ENCODE results near the gene DBI. TPM values are rescaled to one million over a fixed set of nuclear protein-coding genes. Genes with fewer than 3 reads are reported as not detected.

The DBI gene
- total RNA-seq, 4 donors from 2014 or later = 48.1 to 166 (median 140) TPM

DNA sequence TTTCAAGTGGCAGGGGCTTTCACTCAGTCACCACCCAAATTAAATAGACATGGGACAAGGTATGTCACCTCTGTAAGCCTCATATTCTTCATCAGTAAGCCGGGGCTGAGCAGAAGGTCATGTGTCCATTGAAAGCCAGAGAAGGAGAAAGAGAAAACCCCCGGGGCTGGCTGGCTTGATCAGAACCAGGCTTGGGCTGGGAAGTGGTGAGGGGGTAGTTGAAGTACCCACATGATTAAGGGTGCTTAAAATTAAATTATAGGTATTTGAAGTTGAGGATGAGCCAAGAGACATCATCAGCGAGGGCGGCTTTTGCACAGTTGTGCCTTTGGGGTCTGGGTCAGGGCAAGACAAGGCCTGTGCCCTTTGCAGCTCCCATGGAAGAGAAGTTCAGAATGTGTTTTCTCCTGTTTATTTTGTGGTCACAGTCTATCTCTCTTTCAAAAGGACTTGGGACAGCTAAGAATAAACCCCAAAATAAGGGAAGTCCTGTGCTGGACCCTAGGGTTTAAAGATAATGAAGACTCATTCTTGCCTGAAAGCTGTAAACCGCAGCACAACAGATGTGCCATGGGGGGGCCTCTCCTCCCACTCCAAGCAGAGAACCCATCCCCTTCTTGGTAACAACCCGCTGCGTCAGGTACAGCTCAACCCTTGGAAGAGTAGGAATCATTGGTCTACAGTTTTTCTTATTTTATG lies 10.7 kb downstream of the DBI start:
- no peak for DNase-seq

DNA sequence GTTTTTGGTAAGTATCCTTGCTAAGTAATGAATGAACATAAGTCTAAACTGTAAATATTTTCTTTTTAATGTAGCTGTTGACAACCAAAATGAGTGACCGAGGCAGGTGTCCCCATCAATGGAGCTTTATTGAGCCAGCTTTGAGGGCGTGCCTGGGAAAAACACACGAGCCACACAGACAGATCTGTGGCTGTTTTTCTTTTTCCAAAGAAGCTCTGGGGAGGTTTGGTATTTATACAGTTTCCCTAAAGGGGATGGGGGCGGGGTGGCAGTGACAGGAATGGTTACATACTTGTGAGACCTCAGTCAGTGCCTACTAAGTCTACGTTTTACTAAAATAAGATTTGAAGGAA lies 11.2 kb downstream of the DBI start:
- DNase-seq = no peak
- no peak overlapping the region for H3K27ac ChIP-seq
- no peaks in the 10 kb centered on the region for H3K9me3 ChIP-seq
- no peak overlapping the region for H3K4me3 ChIP-seq (replicated peaks in 1 of 3)
- no peaks in the 10 kb centered on the region for H3K27me3 ChIP-seq
- peaks cover 6 to 12% of the 10 kb centered on the region in 2 donors for H3K36me3 ChIP-seq
- TF ChIP-seq POLR2A (IDR thresholded peaks at IDR 0.05) = no peak
- TF ChIP-seq, protein P1, sequence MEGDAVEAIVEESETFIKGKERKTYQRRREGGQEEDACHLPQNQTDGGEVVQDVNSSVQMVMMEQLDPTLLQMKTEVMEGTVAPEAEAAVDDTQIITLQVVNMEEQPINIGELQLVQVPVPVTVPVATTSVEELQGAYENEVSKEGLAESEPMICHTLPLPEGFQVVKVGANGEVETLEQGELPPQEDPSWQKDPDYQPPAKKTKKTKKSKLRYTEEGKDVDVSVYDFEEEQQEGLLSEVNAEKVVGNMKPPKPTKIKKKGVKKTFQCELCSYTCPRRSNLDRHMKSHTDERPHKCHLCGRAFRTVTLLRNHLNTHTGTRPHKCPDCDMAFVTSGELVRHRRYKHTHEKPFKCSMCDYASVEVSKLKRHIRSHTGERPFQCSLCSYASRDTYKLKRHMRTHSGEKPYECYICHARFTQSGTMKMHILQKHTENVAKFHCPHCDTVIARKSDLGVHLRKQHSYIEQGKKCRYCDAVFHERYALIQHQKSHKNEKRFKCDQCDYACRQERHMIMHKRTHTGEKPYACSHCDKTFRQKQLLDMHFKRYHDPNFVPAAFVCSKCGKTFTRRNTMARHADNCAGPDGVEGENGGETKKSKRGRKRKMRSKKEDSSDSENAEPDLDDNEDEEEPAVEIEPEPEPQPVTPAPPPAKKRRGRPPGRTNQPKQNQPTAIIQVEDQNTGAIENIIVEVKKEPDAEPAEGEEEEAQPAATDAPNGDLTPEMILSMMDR (IDR thresholded peaks at IDR 0.05) = no peak
- intact Hi-C loops (cut with DNase I) = no loop called here
- H3K4me1 ChIP-seq = no peaks in the 10 kb centered on the region
- 66 to 68% methylated on average over 5 of the region's 5 CpGs for WGBS, 2 donors

More for the DNA sequence above, 10.7 kb downstream of the DBI start:
- H3K36me3 ChIP-seq = peaks cover 11 to 17% of the 10 kb centered on the region in 2 donors
- TF ChIP-seq, protein P1 (IDR thresholded peaks at IDR 0.05) = no peak
- TF ChIP-seq POLR2A (IDR thresholded peaks at IDR 0.05) = no peak
- no peak overlapping the region for H3K4me3 ChIP-seq (replicated peaks in 1 of 3)
- 85 to 90% methylated on average over 7 of the region's 7 CpGs for WGBS, 2 donors
- intact Hi-C loops (cut with DNase I) = no loop called here
- H3K4me1 ChIP-seq = no peaks in the 10 kb centered on the region
- no peaks in the 10 kb centered on the region for H3K27me3 ChIP-seq
- H3K9me3 ChIP-seq = no peaks in the 10 kb centered on the region
- no peak overlapping the region for H3K27ac ChIP-seq

DNA sequence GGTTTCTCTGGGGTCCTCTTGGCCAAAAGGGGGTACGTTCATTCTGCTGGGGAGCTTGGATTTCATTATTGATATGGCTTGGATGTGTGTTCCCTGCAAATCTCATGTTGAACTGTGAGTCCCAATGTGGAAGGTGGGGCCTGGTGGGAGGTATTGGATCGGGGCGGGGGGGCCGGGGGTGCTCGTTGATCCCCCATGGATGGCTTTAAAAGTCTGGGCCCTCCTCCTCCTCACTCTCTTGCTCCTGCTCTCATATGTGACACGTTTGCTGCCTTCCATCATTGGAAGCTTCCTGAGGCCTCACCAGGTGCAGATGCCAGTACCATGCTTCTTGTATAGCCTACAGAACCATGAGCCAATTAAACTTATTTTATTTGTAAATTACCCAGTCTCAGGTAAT lies 11.8 kb downstream of the DBI start:
- H3K27me3 ChIP-seq = no peaks in the 10 kb centered on the region
- no peaks in the 10 kb centered on the region for H3K4me1 ChIP-seq
- peaks cover 0 to 6% of the 10 kb centered on the region in 2 donors for H3K36me3 ChIP-seq
- no peak for TF ChIP-seq POLR2A (IDR thresholded peaks at IDR 0.05)
- TF ChIP-seq, protein P1 (IDR thresholded peaks at IDR 0.05) = no peak
- DNase-seq = no peak
- H3K27ac ChIP-seq = no peak overlapping the region
- no peak overlapping the region for H3K4me3 ChIP-seq (replicated peaks in 1 of 3)
- WGBS, 2 donors = 73 to 81% methylated on average over 5 to 6 of the region's 6 CpGs
- intact Hi-C loops (cut with DNase I) = no loop called here
- H3K9me3 ChIP-seq = no peaks in the 10 kb centered on the region

DNA sequence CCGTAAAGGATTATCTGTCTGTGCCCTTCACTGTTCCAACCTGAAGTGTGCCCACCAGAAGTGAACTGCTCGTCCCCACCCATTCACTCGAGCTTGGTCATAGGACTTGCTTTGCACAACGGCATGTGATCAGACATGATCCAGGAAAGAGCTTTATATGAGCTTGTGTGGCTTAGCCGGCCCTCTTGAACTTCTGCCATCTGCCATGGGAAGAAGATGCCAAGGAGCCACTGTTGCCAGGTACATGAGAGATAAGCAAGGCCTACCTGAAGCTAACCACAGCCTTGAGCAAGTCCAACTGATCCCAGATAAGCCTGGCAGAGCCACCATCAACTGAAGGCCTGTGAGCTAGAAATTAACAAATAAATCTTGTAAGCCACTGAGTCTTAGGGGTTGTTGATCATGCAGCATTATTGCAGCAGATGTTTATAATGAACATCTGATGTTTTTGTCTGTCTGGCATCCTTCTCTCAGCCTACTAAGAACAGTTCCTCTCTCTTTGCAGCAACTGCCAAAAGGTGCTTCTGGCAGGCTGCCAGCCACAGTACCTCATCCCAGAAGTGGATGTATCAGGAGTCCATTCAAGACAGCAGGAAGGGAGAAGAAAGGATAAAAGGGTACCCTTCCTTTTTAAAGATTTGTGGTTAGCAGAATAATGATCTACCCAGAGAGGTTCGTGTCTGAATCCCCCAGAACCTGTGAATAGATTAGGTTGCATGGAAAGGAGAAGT lies 16.8 kb downstream of the DBI start:
- WGBS, 2 donors = 65 to 86% methylated on average over 6 of the region's 6 CpGs
- Histone ChIP-seq H3K27ac (no peak overlapping the region), H3K27me3 (no peaks in the 10 kb centered on the region), H3K4me1 (peaks cover 8 to 16% of the 10 kb centered on the region in 2 donors), H3K36me3 (no peaks in the 10 kb centered on the region), H3K4me3 (replicated peaks in 1 of 3) (no peak overlapping the region), H3K9me3 (no peaks in the 10 kb centered on the region)
- peak; percentile 81 to 83 for DNase-seq
- intact Hi-C loops (cut with DNase I) = no loop called here
- no peak for TF ChIP-seq POLR2A (IDR thresholded peaks at IDR 0.05)
- TF ChIP-seq, protein P1 (IDR thresholded peaks at IDR 0.05) = no peak

DNA sequence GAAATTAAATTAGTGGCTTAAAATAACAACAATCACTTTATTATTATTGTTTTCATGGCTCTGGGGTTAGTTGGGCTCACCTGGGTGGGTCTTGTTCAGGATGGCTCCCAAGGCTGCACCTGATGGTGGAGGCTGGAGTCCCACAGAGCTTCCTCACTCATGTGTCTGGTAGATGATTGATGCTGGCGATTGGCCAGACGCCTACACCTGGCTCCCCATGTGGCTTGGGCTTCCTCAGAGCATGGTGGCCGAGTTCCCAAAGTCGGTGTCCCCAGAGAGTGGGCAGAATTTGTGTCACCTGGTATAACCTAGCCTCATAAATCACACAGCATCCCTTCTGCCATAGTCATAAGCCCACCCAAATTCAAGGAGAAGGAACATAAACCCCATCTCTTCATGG lies 18.2 kb downstream of the DBI start:
- no peaks in the 10 kb centered on the region for H3K9me3 ChIP-seq
- no peak overlapping the region for H3K27ac ChIP-seq
- H3K4me1 ChIP-seq = peaks cover 22 to 30% of the 10 kb centered on the region in 2 donors
- no peak for TF ChIP-seq POLR2A (IDR thresholded peaks at IDR 0.05)
- TF ChIP-seq, protein P1 (IDR thresholded peaks at IDR 0.05) = no peak
- DNase-seq = no peak
- no peaks in the 10 kb centered on the region for H3K27me3 ChIP-seq
- intact Hi-C loops (cut with DNase I) = no loop called here
- H3K4me3 ChIP-seq (replicated peaks in 1 of 3) = no peak overlapping the region
- no peaks in the 10 kb centered on the region for H3K36me3 ChIP-seq
- 79 to 82% methylated on average over 4 of the region's 4 CpGs for WGBS, 2 donors

Data from thyroid gland (tissue), 4 donors.